Thymus (tissue), 11 donors: ENCODE results near the gene FAAP20. TPM values are rescaled to one million over a fixed set of nuclear protein-coding genes. Genes with fewer than 3 reads are reported as not detected.

Experiments used
- DNase-seq, 9 donors: peaks; one replicate each; pipeline ENCODE4 v3.0.0-alpha.2; 2013; ENCODE audit warnings: low spot score in 9 of 9, low read depth in 6 of 9, missing footprints in 1 of 9
- H3K27ac ChIP-seq, 2 donors: one replicate each; pipeline ENCODE4 v1.5.1; 2013; ENCODE audit warnings: control low read depth in 1 of 2, low read depth in 1 of 2, low read length in 1 of 2, mild to moderate bottlenecking in 1 of 2, moderate library complexity in 1 of 2
- H3K27me3 ChIP-seq, 2 donors: one replicate each; pipeline ENCODE4 v1.5.1; 2013; ENCODE audit warnings: low read length in 1 of 2; ENCODE audit not compliant: control insufficient read depth in 2 of 2, insufficient read depth in 1 of 2
- H3K36me3 ChIP-seq, 2 donors: one replicate each; pipeline ENCODE4 v1.5.1; 2013; ENCODE audit warnings: low read length in 1 of 2, mild to moderate bottlenecking in 1 of 2, moderate library complexity in 1 of 2; ENCODE audit not compliant: control insufficient read depth in 2 of 2, insufficient read depth in 2 of 2
- H3K4me1 ChIP-seq, 2 donors: one replicate each; pipeline ENCODE4 v1.5.1; 2013; ENCODE audit warnings: low read length in 2 of 2; ENCODE audit not compliant: control insufficient read depth in 2 of 2, insufficient read depth in 2 of 2
- H3K4me3 ChIP-seq, 2 donors: one replicate each; pipeline ENCODE4 v1.5.1; 2013; ENCODE audit warnings: low read length in 2 of 2, control low read depth in 1 of 2, mild to moderate bottlenecking in 1 of 2
- H3K9me3 ChIP-seq, 2 donors: one replicate each; pipeline ENCODE4 v1.5.1; 2013; ENCODE audit warnings: low read length in 1 of 2, mild to moderate bottlenecking in 1 of 2; ENCODE audit not compliant: control insufficient read depth in 2 of 2, insufficient read depth in 1 of 2
- WGBS: extraction: QIAGEN DNeasy Blood & Tissue Kit; methylation state at CpG from one replicate; pipeline ENCODE4 v1.1.7; 2013; 5-methylcytosine and 5-hydroxymethylcytosine counted together
- polyA plus RNA-seq: library from polyadenylated mRNA; stranded (reverse); fragments of 200-250 nt; gene quantifications from one replicate; pipeline ENCODE4 v1.2.3, GENCODE V29; 2013
- total RNA-seq: library from RNA; stranded (reverse); fragments of 120-200 nt; gene quantifications from one replicate; pipeline ENCODE4 v1.2.4, GENCODE V29; 2013
- donor health status: healthy.

FAAP20 gene
- total and polyA plus RNA-seq, 2 donors, result 20.4 to 125 TPM

GRCh38 chr1:2227346-2228156 lies 33.0 kb upstream of the FAAP20 start:
- Histone ChIP-seq H3K4me1 (peaks cover 22 to 41% of the 10 kb centered on the region in 2 donors), H3K9me3 (no peaks in the 10 kb centered on the region), H3K4me3 (peak overlapping the region in 1 of 2 donors; percentile 73), H3K27ac (peak overlapping the region in 1 of 2 donors; percentile 96), H3K36me3 (no peaks in the 10 kb centered on the region), H3K27me3 (peaks cover 21 to 57% of the 10 kb centered on the region in 2 donors)
- DNase-seq, result peak in 8 of 9 donors; percentile 66 to 92 (median 83)
- WGBS, result under 1% methylated on average over 129 of the region's 129 CpGs

- no peak for DNase-seq
- peaks cover 19 to 33% of the 10 kb centered on the region in 2 donors for H3K4me1 ChIP-seq
- H3K9me3 ChIP-seq, result no peaks in the 10 kb centered on the region
- H3K4me3 ChIP-seq, result peak overlapping the region in 1 of 2 donors; percentile 73
- peaks cover 21 to 54% of the 10 kb centered on the region in 2 donors for H3K27me3 ChIP-seq
- WGBS, result 29% methylated on average over 73 of the region's 73 CpGs
- peak overlapping the region in 1 of 2 donors; percentile 96 for H3K27ac ChIP-seq
- no peaks in the 10 kb centered on the region for H3K36me3 ChIP-seq
Observed at GRCh38 chr1:2226525-2227345, 32.2 kb upstream of the FAAP20 start.

GRCh38 chr1:2224631-2225428 lies 30.3 kb upstream of the FAAP20 start:
- WGBS, result 93% methylated on average over 18 of the region's 18 CpGs
- no peak overlapping the region for H3K27ac ChIP-seq
- no peak for DNase-seq

GRCh38 chr1:2224170-2224584 lies 29.6 kb upstream of the FAAP20 start:
- Histone ChIP-seq H3K36me3 (no peaks in the 10 kb centered on the region), H3K4me3 (no peak overlapping the region), H3K9me3 (peaks cover 0 to 1% of the 10 kb centered on the region in 2 donors), H3K27me3 (peaks cover 17 to 42% of the 10 kb centered on the region in 2 donors), H3K4me1 (peaks cover 5 to 12% of the 10 kb centered on the region in 2 donors), H3K27ac (no peak overlapping the region)
- no peak for DNase-seq
- 84% methylated on average over 7 of the region's 7 CpGs for WGBS

More at GRCh38 chr1:2224631-2225428, 30.3 kb upstream of the FAAP20 start:
- Histone ChIP-seq H3K36me3 (no peaks in the 10 kb centered on the region), H3K27me3 (peaks cover 21 to 47% of the 10 kb centered on the region in 2 donors), H3K9me3 (no peaks in the 10 kb centered on the region), H3K4me3 (no peak overlapping the region), H3K4me1 (peaks cover 7 to 18% of the 10 kb centered on the region in 2 donors)

- peaks cover 1 to 4% of the 10 kb centered on the region in 2 donors for H3K9me3 ChIP-seq
- no peak overlapping the region for H3K27ac ChIP-seq
- H3K4me1 ChIP-seq, result peaks cover 0 to 3% of the 10 kb centered on the region in 2 donors
- H3K36me3 ChIP-seq, result no peaks in the 10 kb centered on the region
- no peak overlapping the region for H3K4me3 ChIP-seq
- WGBS, result 89% methylated on average over 3 of the region's 3 CpGs
- peaks cover 6 to 33% of the 10 kb centered on the region in 2 donors for H3K27me3 ChIP-seq
- no peak for DNase-seq
Observed at GRCh38 chr1:2221271-2221670, 26.7 kb upstream of the FAAP20 start.

- H3K27ac ChIP-seq, result no peak overlapping the region
- DNase-seq, result no peak
- peaks cover 3 to 34% of the 10 kb centered on the region in 2 donors for H3K4me1 ChIP-seq
- peaks cover 0 to 28% of the 10 kb centered on the region in 2 donors for H3K27me3 ChIP-seq
- no peaks in the 10 kb centered on the region for H3K36me3 ChIP-seq
- peaks cover 1 to 4% of the 10 kb centered on the region in 2 donors for H3K9me3 ChIP-seq
- 94% methylated on average over 7 of the region's 7 CpGs for WGBS
- H3K4me3 ChIP-seq, result no peak overlapping the region
Observed at GRCh38 chr1:2216767-2217058, 22.1 kb upstream of the FAAP20 start.

GRCh38 chr1:2215909-2216766 lies 21.6 kb upstream of the FAAP20 start:
- Histone ChIP-seq H3K27ac (no peak overlapping the region), H3K4me1 (peaks cover 3 to 34% of the 10 kb centered on the region in 2 donors), H3K36me3 (no peaks in the 10 kb centered on the region), H3K9me3 (peaks cover 1 to 4% of the 10 kb centered on the region in 2 donors), H3K27me3 (peaks cover 0 to 28% of the 10 kb centered on the region in 2 donors), H3K4me3 (no peak overlapping the region)
- no peak for DNase-seq
- 96% methylated on average over 25 of the region's 25 CpGs for WGBS

- DNase-seq, result no peak
- Histone ChIP-seq H3K4me3 (no peak overlapping the region), H3K27ac (no peak overlapping the region), H3K4me1 (peaks cover 3 to 36% of the 10 kb centered on the region in 2 donors), H3K27me3 (peaks cover 0 to 29% of the 10 kb centered on the region in 2 donors), H3K9me3 (peaks cover 1 to 4% of the 10 kb centered on the region in 2 donors), H3K36me3 (no peaks in the 10 kb centered on the region)
- WGBS, result 95% methylated on average over 14 of the region's 14 CpGs
Observed at GRCh38 chr1:2215329-2215728, 20.8 kb upstream of the FAAP20 start.
